Mucosa of descending colon (tissue), 3 donors: ENCODE measurements around the gene PER1. TPM values are rescaled to one million over a fixed set of nuclear protein-coding genes. Genes with fewer than 3 reads are reported as not detected.
"Not testable (repeated sequence)": the region's sequence is repeated elsewhere in the genome, so short reads cannot be mapped to it uniquely, and the experiment has no call there.

Source experiments
- ATAC-seq: fragments of 200-7000 bp; cut with Tn5 transposase; one replicate; pipeline ENCODE4 v1.9.1; 2020; ENCODE audit warnings: mild to moderate bottlenecking, moderate library complexity
- DNase-seq, 3 donors: peaks; one replicate each; pipeline ENCODE4 v3.0.0-alpha.2; 2020
- H3K36me3 ChIP-seq: fragments of 200-600 bp; one replicate; pipeline ENCODE4 v1.8.0; 2021; ENCODE audit warnings: low read depth, mild to moderate bottlenecking
- H3K4me1 ChIP-seq: fragments of 200-600 bp; one replicate; pipeline ENCODE4 v1.8.0; 2021; ENCODE audit warnings: low read depth, mild to moderate bottlenecking
- H3K4me3 ChIP-seq: fragments of 200-600 bp; one replicate; pipeline ENCODE4 v1.8.0; 2021; ENCODE audit warnings: mild to moderate bottlenecking
- H3K9me3 ChIP-seq: fragments of 200-600 bp; one replicate; pipeline ENCODE4 v1.8.0; 2021; ENCODE audit warnings: mild to moderate bottlenecking
- CTCF ChIP-seq: fragments of 200-600 bp; IDR thresholded peaks from one replicate; pipeline ENCODE4 v1.8.0; 2022; ENCODE audit warnings: antibody characterized with exemption, mild to moderate bottlenecking
- intact Hi-C, 2 donors: fragments of 100-400 bp; cut with DNase I in 1 of 2; cut with micrococcal nuclease in 1 of 2; formaldehyde crosslinking; loops; one replicate each; pipeline versions ENCODE4 v1.11.0 to v1.11.1; 2022; cut with DNase I, micrococcal nuclease
- total RNA-seq, 3 donors: library from RNA; stranded (reverse); fragmentation: NEBNext Ultra II Directional in 2 of 3; extraction: Animal tissue kit (Norgen Biotek cat#: 25700) in 2 of 3; gene quantifications; one replicate each; pipeline versions ENCODE4 v1.2.1 to v1.2.4, GENCODE V29; 2021 to 2023
- donor health status: DM: no; HTN: no; CAD: no; lungs with moderate emphysema.
- donor health status: DM: no; HTN: no; CAD: no.
- donor health status: DM: no; HTN: yes; CAD: no.

Gene PER1
- total RNA-seq, 3 donors from 2014 or later = 14.9 to 185 (median 84.0) TPM

- H3K9me3 ChIP-seq = no peaks in the 10 kb centered on the region
- H3K4me1 ChIP-seq = peaks cover 22% of the 10 kb centered on the region
- no peak for TF ChIP-seq CTCF
- no peak overlapping the region for H3K4me3 ChIP-seq
- H3K36me3 ChIP-seq = no peaks in the 10 kb centered on the region
- peak in 1 of 3 donors; percentile 31 for DNase-seq
- no peak for ATAC-seq
- intact Hi-C loops = no loop called here
Measured at GRCh38 chr17:8176998-8177731, 25.0 kb upstream of the PER1 start.

GRCh38 chr17:8176197-8176940 is 24.2 kb upstream of the PER1 start, which contains the start of gene TMEM107:
Gene TMEM107, minus strand, starts transcription at chr17:8176380. Its CDS starts 94 bp downstream, at chr17:8176286.
- intact Hi-C loops = no loop called here
- Histone ChIP-seq H3K36me3 (no peaks in the 10 kb centered on the region), H3K4me3 (peak within 1 kb of the TSS; percentile 38), H3K4me1 (peaks cover 22% of the 10 kb centered on the region), H3K9me3 (no peaks in the 10 kb centered on the region)
- ATAC-seq = peak; percentile 81
- no peak for TF ChIP-seq CTCF
- peak; percentile 93 to 95 (median 94) for DNase-seq

GRCh38 chr17:8175795-8176196 is 23.6 kb upstream of the PER1 start:
- no peaks in the 10 kb centered on the region for H3K36me3 ChIP-seq
- ATAC-seq (peak; percentile 7), DNase-seq (no peak)
- H3K9me3 ChIP-seq = no peaks in the 10 kb centered on the region
- peak overlapping the region; percentile 38 for H3K4me3 ChIP-seq
- intact Hi-C loops = no loop called here
- no peak for TF ChIP-seq CTCF
- H3K4me1 ChIP-seq = peaks cover 22% of the 10 kb centered on the region

- TF ChIP-seq CTCF = no peak
- Histone ChIP-seq H3K36me3 (no peaks in the 10 kb centered on the region), H3K9me3 (no peaks in the 10 kb centered on the region), H3K4me3 (peak overlapping the region; percentile 14), H3K4me1 (peaks cover 22% of the 10 kb centered on the region)
- no peak for ATAC-seq
- peak in 1 of 3 donors; percentile 36 for DNase-seq
- intact Hi-C loops = no loop called here
Measured at GRCh38 chr17:8173871-8174322, 21.7 kb upstream of the PER1 start.

- peak; percentile 67 to 88 (median 79) for DNase-seq
- no peak for TF ChIP-seq CTCF
Measured at GRCh38 chr17:8173056-8173870, 21.1 kb upstream of the PER1 start.

GRCh38 chr17:8170186-8170585 is 18.0 kb upstream of the PER1 start:
- intact Hi-C loops, H3K9me3 ChIP-seq, H3K36me3 ChIP-seq, H3K4me1 ChIP-seq, H3K4me3 ChIP-seq, ATAC-seq: not testable (repeated sequence)
- DNase-seq = peak in 1 of 3 donors; percentile 18

More at GRCh38 chr17:8173056-8173870, 21.1 kb upstream of the PER1 start:
- peak overlapping the region; percentile 14 for H3K4me3 ChIP-seq
- peaks cover 22% of the 10 kb centered on the region for H3K4me1 ChIP-seq
- H3K36me3 ChIP-seq = no peaks in the 10 kb centered on the region
- intact Hi-C loops = no loop called here
- H3K9me3 ChIP-seq = no peaks in the 10 kb centered on the region
- peak; percentile 87 for ATAC-seq
